HG03565 (cell line): ENCODE data around the gene CER1.
A peak's percentile ranks its signal among the peaks of the same experiment; 100 is the strongest.

Experiments
- ATAC-seq: cut with Tn5 transposase; IDR thresholded peaks from one replicate; pipeline ENCODE4 v1.9.1; 2021; ENCODE audit warnings: mild to moderate bottlenecking, moderate library complexity; ENCODE audit not compliant: unreplicated experiment

The CER1 gene, protein sequence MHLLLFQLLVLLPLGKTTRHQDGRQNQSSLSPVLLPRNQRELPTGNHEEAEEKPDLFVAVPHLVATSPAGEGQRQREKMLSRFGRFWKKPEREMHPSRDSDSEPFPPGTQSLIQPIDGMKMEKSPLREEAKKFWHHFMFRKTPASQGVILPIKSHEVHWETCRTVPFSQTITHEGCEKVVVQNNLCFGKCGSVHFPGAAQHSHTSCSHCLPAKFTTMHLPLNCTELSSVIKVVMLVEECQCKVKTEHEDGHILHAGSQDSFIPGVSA

DNA sequence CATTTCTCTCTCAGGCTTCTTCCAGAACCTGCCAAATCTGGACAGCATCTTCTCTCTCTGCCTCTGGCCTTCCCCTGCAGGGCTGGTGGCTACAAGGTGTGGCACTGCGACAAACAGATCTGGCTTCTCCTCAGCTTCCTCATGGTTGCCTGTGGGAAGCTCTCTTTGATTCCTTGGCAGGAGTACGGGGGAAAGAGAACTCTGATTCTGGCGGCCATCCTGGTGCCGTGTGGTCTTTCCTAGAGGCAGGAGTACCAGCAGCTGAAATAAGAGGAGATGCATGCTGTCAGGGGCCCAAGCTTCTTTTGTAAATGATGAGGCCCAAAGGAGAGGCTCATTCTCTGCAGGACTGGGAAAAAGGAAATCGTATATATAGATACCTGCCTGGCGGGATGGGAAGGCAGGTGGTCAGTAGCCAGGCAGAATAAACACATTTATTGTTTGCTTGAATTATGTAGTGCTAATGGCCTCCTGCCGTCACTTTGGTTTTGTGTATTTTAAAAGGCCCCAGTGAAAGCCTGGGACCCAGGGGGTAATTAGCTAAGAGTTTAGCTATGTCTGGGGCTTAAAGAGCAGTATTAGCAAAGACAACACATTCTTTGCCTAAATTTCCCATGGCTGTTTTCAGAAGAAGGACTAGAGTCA is at the start of gene CER1:
TSS of gene CER1 (minus strand) at position 343 of the 645 bp plus-strand sequence. CDS start at position 282, 61 bp downstream.
- no peak for ATAC-seq

DNA sequence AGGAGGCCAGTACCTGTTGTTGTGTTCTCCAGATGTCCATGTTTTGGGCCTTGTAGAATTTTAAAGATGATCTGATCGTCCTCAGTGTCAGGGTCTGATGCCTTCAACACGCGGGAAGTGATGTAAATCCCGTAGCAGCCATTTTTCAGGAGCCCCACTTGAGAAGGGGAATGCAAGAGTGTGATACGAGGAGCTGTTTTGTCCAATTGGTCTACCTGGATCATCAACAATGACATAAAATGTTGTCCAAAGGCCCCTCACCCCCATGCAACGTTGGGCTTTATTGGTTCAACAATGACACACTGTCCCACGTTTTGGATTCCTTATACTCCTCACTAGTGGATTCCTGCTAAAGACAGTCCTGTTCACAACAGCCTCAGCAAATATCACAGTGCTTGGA is 48.1 kb upstream of the CER1 start:
- ATAC-seq, result no peak

DNA sequence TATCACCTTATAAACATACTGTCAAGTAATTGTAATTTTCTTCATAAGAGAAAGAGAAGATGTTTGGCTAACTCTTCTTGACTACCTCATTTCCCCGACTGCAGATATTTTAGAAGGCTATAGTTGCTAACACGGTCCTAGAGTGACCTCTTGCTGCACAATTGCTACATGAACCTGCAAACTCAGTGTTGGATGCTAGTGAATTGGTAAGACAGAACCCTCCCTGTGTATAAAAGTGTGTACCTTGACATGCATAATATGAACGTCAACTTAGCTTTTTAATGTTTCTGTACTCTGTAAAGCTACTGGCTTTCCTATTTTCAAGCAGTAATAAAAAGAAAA is 46.7 kb upstream of the CER1 start:
- ATAC-seq, result no peak

DNA sequence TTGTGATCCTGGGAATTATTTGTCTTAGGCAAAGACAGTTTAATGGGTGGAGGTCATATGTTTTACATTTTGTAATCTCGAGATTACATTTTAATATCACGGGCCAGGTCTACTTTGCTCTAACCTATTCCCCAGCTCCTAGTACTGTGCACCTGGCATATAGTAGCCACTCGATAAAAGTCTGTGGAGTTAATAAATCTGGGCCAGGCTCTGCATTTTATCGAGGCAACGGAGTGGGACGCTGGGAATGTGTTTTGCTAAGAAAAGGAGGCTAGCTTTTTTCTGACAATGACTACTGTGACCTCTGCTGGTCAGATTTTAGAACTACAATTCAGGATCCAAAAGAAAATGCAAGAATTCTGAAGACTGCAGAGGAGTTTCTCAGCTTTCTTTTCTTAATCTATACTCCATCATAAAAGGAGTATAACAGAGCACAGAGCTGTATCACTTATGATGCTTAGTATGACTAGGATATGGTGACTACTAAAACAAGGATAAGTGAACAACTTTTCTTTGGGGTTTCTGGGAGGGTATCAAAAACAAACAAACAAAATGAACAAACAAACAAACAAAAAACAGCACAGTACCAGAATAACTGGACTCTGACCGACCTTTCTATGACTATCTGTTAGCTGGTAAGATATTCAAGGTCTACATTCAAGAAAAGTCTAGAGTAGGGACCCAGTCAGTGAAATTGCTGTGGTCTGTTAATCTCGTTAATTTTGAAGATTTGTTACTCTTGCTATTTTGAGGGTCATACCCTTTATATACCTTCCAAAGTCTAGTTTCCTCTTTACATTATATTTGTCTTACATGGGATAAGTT is 46.1 kb upstream of the CER1 start:
- no peak for ATAC-seq

DNA sequence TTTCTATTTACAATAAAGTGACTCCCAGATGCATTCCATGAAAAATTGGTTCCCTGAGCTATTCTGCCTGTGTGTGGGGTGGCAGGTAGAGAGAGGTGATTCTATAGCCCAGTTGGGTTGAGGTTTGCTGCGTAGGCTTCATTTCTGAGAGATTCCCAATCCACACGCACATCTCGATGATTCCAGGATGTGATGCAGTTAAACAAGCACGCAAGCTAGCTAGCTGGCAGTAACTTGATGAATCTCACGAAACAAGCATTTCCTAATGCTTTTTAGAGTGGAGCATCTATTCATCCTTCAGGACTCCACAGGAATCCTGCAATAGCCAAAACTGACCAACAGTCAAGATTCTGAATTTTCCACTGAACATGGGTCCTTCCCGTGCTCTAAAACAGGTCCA is 43.8 kb upstream of the CER1 start:
- no peak for ATAC-seq

DNA sequence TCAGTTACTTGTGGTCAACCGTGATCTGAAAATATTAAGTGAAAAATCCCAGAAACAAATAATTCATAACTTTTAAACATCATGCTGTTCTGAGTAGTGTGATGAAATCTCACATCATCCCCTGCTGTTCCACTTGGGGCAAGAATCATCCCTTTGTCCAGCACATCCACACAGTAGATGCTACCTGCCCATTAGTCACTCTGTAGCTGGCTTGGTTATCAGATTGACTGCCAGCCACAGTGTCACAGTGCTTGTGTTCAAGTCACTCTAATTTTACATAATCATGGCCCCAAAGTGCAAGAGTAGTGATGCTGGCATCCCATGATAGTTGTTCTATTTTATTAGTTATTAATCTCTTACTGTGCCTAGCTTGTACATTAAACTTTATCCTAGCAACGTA is 39.1 kb upstream of the CER1 start:
- no peak for ATAC-seq

DNA sequence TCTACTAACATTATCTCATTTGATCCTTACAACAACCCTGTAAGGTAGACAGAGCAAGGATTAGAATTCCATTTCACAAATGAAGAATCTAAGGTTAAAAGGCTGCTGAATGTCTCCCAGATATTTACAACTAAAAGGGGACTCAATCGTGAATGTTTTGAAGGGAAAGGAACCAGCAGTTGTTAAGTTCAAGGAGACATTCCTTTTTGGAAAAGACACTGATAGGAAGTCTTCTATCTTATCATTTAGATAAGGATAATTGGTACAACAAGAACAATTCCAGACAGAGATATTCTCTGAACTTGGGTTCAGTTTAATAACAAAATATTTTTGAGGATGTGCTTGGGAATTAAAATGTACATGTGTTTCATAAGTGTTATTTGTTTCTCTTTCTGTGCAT is 37.5 kb upstream of the CER1 start:
- no peak for ATAC-seq

DNA sequence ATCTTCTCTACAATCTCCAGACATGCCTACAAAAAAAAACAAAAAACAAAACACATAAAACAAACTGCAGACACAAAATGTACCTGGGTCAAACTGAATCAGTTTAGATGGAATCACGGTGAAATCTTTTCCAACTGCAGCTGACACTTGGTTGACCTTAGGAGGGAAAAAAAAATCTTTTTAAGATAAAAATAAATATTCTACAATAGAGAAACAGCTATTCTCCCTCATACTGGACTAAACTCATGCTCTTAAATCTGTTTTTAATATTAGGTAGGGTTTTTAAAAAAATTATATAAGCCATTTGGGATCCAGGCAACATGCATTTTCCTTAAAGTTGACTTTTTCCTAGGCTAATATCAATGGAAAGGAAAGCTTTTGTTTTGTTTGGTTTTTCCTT is 33.8 kb upstream of the CER1 start:
- no peak for ATAC-seq

DNA sequence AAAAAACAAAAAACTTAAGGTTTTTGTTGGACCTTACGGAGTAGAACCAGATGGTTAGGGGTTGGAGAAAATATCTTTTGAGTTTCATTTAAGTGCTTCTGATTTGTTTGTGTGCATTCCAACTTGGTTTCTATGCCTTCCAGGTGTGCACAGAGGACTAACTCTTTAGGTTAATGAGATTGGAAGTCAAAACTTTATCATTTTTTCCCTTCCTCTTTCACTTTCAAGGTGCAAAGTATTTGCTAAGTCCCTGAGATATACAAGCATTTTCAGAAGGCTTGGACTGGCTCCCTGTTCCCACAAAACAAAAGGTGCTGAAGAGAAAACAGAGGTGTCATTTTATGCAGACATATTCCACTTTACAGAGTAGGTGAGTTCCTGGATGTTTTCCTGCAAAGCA is 30.3 kb upstream of the CER1 start:
- ATAC-seq, result no peak

DNA sequence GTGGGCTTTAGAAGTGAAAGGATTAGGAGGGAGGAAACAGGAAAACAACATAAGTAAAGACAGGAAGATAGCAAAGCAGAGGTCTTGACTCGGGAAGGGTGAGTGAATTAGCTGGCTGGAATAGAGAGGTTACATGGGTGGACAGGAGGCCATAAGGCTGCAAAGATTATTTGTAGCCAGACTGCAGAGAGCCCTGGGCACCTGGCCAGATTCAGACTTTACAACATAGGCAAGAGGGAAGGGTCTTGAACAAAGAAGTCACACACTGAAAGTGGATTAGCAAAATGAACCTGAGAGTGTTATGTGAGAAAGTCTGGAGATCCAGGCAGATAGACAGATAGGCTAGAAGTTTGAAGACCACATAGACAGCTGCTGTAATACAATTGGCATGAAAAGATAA is 29.7 kb upstream of the CER1 start:
- no peak for ATAC-seq

DNA sequence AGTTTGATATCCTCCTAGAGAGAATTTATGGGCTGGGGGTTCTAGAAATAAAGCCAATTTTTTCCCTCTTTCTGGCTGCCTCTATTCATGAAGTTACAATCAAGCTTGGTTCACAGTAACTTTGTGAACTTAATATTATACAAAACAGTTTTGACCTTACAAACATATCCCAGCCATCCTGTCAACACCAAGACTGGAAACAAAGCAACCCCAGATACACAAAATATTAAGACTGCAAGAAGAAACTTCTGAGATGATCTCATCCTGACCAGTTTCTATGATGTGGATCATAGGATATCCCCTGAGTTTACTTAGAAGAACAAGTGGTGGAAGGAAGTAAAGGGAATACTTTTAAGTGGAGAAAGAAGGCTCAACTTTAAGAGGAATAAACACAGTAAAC is 28.3 kb upstream of the CER1 start:
- no peak for ATAC-seq

DNA sequence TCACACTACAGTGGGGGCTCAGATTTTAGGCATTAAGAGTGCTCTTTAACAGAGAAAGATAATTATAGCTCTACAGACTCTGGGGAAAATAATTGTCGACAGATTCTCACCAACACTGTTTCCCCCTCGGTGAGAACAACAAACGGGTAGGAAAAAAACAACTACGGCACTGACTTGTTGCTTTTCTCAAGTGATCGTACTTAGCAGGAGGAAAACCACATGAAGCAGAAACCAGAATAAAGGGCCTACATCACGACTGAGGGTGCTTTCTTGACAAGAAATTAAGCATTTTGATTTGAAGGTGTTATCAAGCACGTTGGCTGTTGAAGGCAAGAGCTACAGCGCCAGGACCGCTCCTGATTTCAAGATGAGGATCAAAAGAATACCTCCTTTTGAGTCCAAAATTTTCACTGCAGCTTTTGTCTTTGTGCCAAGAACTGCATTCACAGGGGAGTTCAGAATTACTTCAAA is 27.2 kb upstream of the CER1 start:
- ATAC-seq, result no peak

DNA sequence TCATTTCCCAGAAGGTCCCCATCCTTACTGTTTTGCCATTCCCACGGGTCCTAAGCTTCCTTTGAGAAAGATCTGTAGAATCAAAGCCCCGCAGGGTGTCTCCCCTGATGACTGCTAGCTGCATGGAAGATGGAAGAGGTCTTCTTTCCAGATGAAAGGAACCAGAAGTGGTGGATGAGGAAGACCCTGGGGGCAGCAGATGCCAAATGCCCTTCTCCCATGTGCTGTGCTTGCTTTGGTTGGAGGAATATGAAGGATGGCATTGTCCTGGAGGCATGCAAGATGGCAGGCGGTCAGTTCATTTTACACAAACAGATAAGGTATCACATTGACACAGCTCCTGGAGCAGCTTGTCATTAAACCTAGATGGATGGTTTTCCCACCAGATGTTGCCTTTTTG is 25.8 kb upstream of the CER1 start:
- no peak for ATAC-seq

DNA sequence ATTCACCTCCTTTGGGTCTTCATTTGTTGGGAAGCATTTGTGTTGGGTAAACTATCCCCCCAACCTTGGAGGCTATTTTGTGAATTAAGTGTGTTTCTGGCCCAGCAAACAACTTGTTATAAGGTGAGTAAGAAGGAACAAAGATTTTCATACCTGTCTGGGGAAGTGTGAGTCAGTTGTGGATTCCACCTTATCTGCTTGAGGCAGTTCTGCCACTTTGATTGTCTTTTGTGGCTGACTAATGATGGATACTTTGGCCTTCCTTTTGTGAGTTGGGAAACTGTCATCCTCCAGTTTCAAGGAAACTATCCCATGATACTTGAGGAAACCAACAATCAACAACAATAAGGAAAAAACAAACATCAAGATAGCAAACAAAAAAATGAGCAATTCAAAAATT is 24.6 kb upstream of the CER1 start:
- ATAC-seq, result no peak

DNA sequence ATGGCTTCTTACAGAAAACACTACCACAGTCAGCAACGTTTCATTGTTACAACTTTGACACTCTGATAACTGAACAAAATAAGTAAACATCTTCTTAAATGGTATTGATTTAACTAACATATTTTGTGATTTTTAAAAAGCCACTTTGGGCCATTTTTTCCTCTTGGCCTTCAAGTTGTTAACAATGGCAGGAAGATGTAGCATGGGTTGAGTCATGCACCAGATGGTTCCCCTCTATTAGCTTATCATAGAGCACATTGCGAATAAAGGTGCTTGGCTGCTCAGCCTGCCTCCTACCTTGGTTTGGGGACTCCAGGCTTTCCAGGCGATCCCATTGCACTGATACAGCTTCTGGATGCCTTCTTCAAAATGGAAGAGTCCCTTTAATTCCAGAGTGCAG is 24.1 kb upstream of the CER1 start:
- no peak for ATAC-seq

DNA sequence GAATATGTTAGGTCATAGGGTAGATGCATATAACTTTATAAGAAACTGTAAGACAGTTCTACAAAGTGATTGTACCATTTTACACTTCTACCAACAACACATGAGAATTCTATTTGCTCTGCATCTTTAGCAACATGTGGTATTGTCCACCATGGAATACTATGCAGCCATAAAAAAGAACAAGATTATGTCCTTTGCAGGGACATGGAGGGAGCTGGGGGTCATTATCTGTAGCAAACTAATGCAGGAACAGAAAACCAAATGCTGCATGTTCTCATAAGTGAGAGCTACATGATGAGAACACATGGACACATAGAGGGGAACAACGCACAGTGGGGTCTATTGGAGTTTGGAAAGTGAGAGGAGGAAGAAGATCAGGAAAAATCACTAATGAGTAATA is 22.2 kb upstream of the CER1 start:
- ATAC-seq, result no peak

DNA sequence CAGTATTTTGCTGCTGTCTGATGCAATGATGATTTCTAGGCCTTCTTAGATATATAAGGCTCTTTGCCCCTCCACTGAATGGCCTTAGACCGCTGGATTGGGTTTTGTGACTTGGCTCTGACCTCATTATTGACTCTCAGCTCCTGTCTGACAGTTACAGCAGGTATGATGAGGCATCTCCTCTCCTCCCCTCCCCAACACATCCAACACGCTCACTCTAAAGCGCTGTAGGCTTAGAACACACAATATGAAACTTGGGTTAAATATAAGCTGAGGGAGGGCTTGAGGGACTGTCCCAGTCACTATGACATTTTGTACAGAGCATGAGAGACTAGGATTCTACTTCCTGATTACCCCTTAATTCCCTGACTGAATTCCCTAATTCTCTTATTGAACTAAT is 18.8 kb upstream of the CER1 start:
- ATAC-seq, result peak; percentile 84

DNA sequence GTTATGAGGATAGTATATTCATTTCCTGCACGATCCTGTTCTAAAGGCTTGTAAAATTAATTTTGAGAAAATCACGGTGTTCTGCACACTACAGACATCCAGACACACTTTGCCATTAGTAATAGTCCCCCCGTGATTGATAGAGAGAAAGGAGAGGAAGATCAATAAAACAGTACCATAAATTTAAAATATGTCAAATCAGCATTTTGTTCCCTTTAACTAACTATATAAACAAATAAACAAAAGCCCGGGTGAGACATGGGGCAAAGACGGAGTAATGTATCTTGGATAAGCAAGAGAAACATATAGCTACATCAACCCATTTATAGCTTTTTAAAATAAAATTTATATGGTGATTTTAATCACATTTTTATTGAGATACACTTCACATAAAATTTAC is 10.6 kb upstream of the CER1 start:
- ATAC-seq, result no peak

DNA sequence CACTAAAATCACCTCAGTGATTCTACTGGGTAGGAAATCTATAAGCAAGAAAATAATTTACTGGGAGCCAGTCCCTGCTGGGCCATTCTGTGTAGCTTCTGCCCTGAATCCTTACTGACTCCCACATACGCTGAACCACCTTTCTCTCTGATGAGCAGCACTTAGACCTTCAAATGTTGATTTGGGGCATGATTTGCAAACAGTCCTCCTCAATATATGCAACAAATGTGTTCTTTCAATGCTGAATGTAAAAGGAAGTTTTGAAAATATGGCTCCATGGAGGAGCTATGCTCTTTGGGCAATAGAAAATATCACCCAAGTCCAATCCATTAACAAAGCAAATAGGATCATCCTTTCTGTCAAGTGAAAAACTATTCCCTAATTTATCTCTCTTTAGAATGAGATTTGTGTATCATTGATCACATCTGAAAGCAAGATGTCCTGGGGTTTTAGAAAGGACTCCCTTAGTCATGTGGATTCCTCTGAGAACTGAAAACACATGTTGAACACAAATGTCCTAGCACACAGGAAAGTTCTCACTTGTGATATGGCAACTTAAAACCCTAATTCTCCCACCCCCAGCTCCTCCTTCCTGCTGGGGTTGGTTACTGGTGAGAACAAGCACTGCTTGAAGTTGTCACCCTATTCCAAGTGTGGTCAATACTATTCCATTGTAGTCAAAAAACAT is 8.9 kb upstream of the CER1 start:
- ATAC-seq, result no peak

DNA sequence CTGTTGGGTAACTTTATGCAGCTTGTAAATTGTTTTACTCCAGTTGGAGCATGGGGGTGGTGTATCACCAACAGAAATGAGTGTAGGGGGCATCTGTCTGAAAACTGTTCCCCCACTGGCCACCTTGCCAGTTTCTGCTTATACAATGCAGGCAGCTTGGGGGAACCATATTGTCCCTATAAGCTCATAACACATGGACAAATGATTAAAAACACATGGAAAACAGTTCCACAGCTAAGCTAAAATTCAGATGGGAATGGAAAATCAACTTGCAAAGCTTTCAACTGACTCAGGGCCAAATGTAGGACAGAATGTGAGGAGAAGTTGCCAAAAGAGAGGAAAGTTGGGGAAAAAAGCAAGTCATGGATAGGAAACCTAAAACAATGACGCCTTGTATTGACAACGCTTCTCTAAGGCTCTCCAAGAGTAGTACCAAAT is 7.9 kb upstream of the CER1 start:
- ATAC-seq, result no peak

DNA sequence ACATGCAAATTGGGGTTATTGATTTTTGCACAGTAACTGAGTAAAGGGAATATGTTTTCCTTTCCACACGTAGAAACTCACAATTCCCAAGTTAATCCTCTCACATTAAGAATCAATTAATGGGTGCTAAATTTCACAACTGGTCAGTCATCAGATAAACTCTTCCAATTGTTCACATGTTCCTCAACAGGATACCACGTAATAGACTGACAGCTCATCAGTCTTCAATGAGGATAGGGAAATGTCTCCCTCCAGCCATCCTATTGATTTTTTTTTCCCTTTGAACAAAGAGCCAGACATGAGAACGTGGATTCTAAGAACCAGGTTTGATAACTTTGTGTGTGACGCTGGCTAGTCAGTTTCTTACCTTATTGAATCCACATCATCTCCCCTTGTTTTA is 768 bp upstream of the CER1 start:
- no peak for ATAC-seq
